ENCODE data around the gene SPATA32. TPM values are rescaled to one million over a fixed set of nuclear protein-coding genes. Genes with fewer than 3 reads are reported as not detected.

Gene SPATA32
- total and polyA plus RNA-seq, 8 donors: 0.13 to 0.69 (median 0.44) TPM; not detected in 2

- ATAC-seq: no peak
- Histone ChIP-seq H3K27me3 (peaks cover 0 to 20% of the 10 kb centered on the region in 2 donors), H3K36me3 (no peaks in the 10 kb centered on the region), H3K4me3 (peak overlapping the region in 1 of 2 donors; percentile 72), H3K4me1 (peaks cover 29 to 88% of the 10 kb centered on the region in 2 donors), H3K9me3 (no peaks in the 10 kb centered on the region), H3K27ac (peak overlapping the region; percentile 84 to 97)
- TF ChIP-seq CTCF (IDR thresholded peaks at IDR 0.05): no peak
- peak in 1 of 4 donors; percentile 83 for DNase-seq
- intact Hi-C loops (cut with DNase I): no loop called here
These were observed 36.7 kb downstream of the SPATA32 start for GRCh38 chr17:45225051-45225700.

- Histone ChIP-seq H3K9me3 (no peaks in the 10 kb centered on the region), H3K36me3 (no peaks in the 10 kb centered on the region), H3K27ac (peak overlapping the region; percentile 84 to 97), H3K4me3 (peak overlapping the region in 1 of 2 donors; percentile 72), H3K4me1 (peaks cover 26 to 88% of the 10 kb centered on the region in 2 donors), H3K27me3 (peaks cover 0 to 20% of the 10 kb centered on the region in 2 donors)
- TF ChIP-seq CTCF (IDR thresholded peaks at IDR 0.05): no peak
- DNase-seq (peak in 1 of 4 donors; percentile 82), ATAC-seq (no peak)
- intact Hi-C loops (cut with DNase I): no loop called here
These were observed 37.2 kb downstream of the SPATA32 start for GRCh38 chr17:45224671-45225050.

- H3K27me3 ChIP-seq: peaks cover 0 to 20% of the 10 kb centered on the region in 2 donors
- peak overlapping the region; percentile 42 to 72 for H3K4me3 ChIP-seq
- peaks cover 22 to 88% of the 10 kb centered on the region in 2 donors for H3K4me1 ChIP-seq
- TF ChIP-seq CTCF (IDR thresholded peaks at IDR 0.05): no peak
- no peaks in the 10 kb centered on the region for H3K36me3 ChIP-seq
- H3K27ac ChIP-seq: peak overlapping the region; percentile 84 to 97
- intact Hi-C loops (cut with DNase I): no loop called here
- peak in 1 of 4 donors; percentile 64 for DNase-seq
- H3K9me3 ChIP-seq: no peaks in the 10 kb centered on the region
- ATAC-seq: no peak
These were observed 38.1 kb downstream of the SPATA32 start for GRCh38 chr17:45223539-45224528.

GRCh38 chr17:45222996-45223538 is 38.8 kb downstream of the SPATA32 start:
- H3K27ac ChIP-seq: peak overlapping the region; percentile 26 to 97
- H3K9me3 ChIP-seq: no peaks in the 10 kb centered on the region
- TF ChIP-seq CTCF (IDR thresholded peaks at IDR 0.05): no peak
- peak overlapping the region; percentile 42 to 72 for H3K4me3 ChIP-seq
- no peak for ATAC-seq
- intact Hi-C loops (cut with DNase I): no loop called here
- H3K27me3 ChIP-seq: peaks cover 0 to 20% of the 10 kb centered on the region in 2 donors
- DNase-seq: peak in 1 of 4 donors; percentile 77
- H3K36me3 ChIP-seq: no peaks in the 10 kb centered on the region
- peaks cover 15 to 83% of the 10 kb centered on the region in 2 donors for H3K4me1 ChIP-seq
